ENCODE results near the gene ISX.

DNA sequence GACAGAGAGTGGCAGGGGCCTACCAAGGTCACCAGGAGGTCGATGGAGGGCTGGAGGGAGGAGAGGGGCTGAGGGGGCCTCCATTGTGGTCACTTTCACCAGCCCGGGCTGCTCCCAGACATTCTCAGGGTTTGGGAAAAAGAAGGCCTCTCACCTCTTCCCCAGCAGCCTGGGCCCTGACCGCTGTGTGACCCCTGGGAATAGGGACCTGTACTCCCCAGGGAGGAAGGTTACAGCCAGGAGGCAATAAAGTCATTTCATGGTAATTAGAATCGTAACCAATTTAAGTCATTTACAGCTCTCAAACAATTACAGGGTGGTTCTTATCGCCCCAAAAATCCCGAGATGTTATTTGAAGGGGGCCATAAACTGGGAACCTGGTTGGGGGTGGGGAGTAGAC, 37.8 kb downstream of the ISX start:
- no peak for TF ChIP-seq POLR2AphosphoS5 (IDR thresholded peaks at IDR 0.05; ENCODE audit: low read depth, low read length)
- TF ChIP-seq POLR2A (IDR thresholded peaks at IDR 0.05; ENCODE audit: low read depth, low read length), result no peak
- TF ChIP-seq SPI1 (IDR thresholded peaks at IDR 0.05; ENCODE audit: low read depth, low read length), result no peak
